Activated CD4-positive, alpha-beta memory T cell treated with anti-CD3 and anti-CD28 coated beads for 36 hours (primary cell): ENCODE measurements around the gene USP47. TPM values are rescaled to one million over a fixed set of nuclear protein-coding genes. Genes with fewer than 3 reads are reported as not detected.

Experiments
- total RNA-seq, 2 experiments: library from RNA; stranded (reverse); gene quantifications; one replicate each; pipeline ENCODE4 v1.2.3, GENCODE V29; 2021

Gene USP47
- total RNA-seq, 2 experiments from 2014 or later: 58.5 to 64.0 TPM

Other genes starting within 250 kb of the USP47 start
- gene GALNT18, start 220.0 kb upstream of the USP47 start, total RNA-seq: 1 to 10 TPM; 2.4 to 2.7 TPM
- not detected for gene DKK3, start 166.7 kb downstream of the USP47 start, total RNA-seq